ENCODE data around the gene BAD.

BAD gene

GRCh38 chr11:64244107-64244506 is 40.4 kb downstream of the BAD start:
- DNase-seq (ENCODE audit: low spot score), result no peak

- DNase-seq (ENCODE audit: low spot score), result no peak
Observed at GRCh38 chr11:64243236-64243854, 41.1 kb downstream of the BAD start.

- DNase-seq (ENCODE audit: low spot score), result no peak
Observed at GRCh38 chr11:64241491-64242374, 42.7 kb downstream of the BAD start.

GRCh38 chr11:64241241-64241490 is 43.3 kb downstream of the BAD start:
- peak; percentile 85 for DNase-seq (ENCODE audit: low spot score)

GRCh38 chr11:64240435-64241240 is 43.8 kb downstream of the BAD start, which contains the start of gene FKBP2:
Gene FKBP2 (plus strand): TSS chr11:64241095. CDS start chr11:64242388, 1,293 bp downstream.
- peak; percentile 91 for DNase-seq (ENCODE audit: low spot score)

GRCh38 chr11:64239662-64240434 is 44.6 kb downstream of the BAD start:
- no peak for DNase-seq (ENCODE audit: low spot score)

GRCh38 chr11:64238999-64239398 is 45.5 kb downstream of the BAD start:
- DNase-seq (ENCODE audit: low spot score), result no peak

- DNase-seq (ENCODE audit: low spot score), result no peak
Observed at GRCh38 chr11:64238076-64238475, 46.4 kb downstream of the BAD start.

- no peak for DNase-seq (ENCODE audit: low spot score)
Observed at GRCh38 chr11:64237484-64237951, 46.9 kb downstream of the BAD start.

- DNase-seq (ENCODE audit: low spot score), result no peak
Observed at GRCh38 chr11:64235437-64236161, 48.9 kb downstream of the BAD start.

GRCh38 chr11:64234647-64235379 is 49.7 kb downstream of the BAD start:
- peak; percentile 53 for DNase-seq (ENCODE audit: low spot score)

- DNase-seq (ENCODE audit: low spot score), result peak; percentile 54
Observed at GRCh38 chr11:64233913-64234586, 50.4 kb downstream of the BAD start, which contains the start of gene VEGFB. Gene VEGFB (plus strand): TSS chr11:64234584. CDS start chr11:64234834, 250 bp downstream.

- no peak for DNase-seq (ENCODE audit: low spot score)
Observed at GRCh38 chr11:64232967-64233315, 51.5 kb downstream of the BAD start.

- DNase-seq (ENCODE audit: low spot score), result no peak
Observed at GRCh38 chr11:64232182-64232966, 52.1 kb downstream of the BAD start.

- no peak for DNase-seq (ENCODE audit: low spot score)
Observed at GRCh38 chr11:64231546-64231945, 52.9 kb downstream of the BAD start.

GRCh38 chr11:64230985-64231365 is 53.5 kb downstream of the BAD start:
- no peak for DNase-seq (ENCODE audit: low spot score)

- DNase-seq (ENCODE audit: low spot score), result peak; percentile 85
Observed at GRCh38 chr11:64230171-64230984, 54.1 kb downstream of the BAD start, which contains the start of gene DNAJC4. Gene DNAJC4 (plus strand): TSS chr11:64230548. CDS start chr11:64230855, 307 bp downstream.

GRCh38 chr11:64229744-64230170 is 54.7 kb downstream of the BAD start:
- DNase-seq (ENCODE audit: low spot score), result no peak

Measured in iPS-NIHi11 (cell line).